ENCODE measurements around the gene PTDSS2.
"Not testable (repeated sequence)": the region's sequence is repeated elsewhere in the genome, so short reads cannot be mapped to it uniquely, and the experiment has no call there.

The PTDSS2 gene

DNA sequence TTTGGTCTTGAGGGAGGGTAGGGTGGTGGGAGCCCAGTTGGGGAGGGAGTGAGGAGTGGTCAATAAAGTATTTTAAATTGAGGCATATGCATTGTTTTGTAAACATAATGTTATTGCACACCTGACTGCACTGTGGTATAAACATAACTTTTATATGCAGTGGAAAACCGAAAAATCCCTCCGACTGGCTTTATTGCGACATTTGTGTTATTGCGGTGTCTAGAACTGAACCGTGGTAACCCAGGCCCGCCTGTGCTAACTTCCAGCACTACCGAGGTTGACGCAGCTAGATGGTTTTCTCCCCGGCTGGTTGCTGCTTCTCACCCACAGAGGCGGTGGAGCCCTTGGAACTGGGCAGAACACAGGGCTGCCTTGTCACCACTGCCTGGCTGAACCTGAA is 64.5 kb downstream of the PTDSS2 start:
- Histone ChIP-seq H3K27me3 (ENCODE audit: insufficient read depth, low read length, poor library complexity, severe bottlenecking) (no peaks in the 10 kb centered on the region), H3K9me3 (ENCODE audit: insufficient read depth, low read depth, low read length) (no peaks in the 10 kb centered on the region; the same call in 1 of the 2 replicates), H3K4me3 (ENCODE audit: low read length, poor library complexity, severe bottlenecking) (no peak overlapping the region), H4K20me1 (ENCODE audit: insufficient read depth, low read length, poor library complexity, severe bottlenecking) (no peaks in the 10 kb centered on the region), H3F3A (ENCODE audit: low read depth) (no peaks in the 10 kb centered on the region), H3K9me2 (replicated peaks; ENCODE audit: low read depth, low read length) (no peaks in the 10 kb centered on the region), H3K9ac (ENCODE audit: low read depth, low read length, poor library complexity, severe bottlenecking) (no peak overlapping the region), H3K79me2 (ENCODE audit: insufficient read depth, low read length) (no peaks in the 10 kb centered on the region), H2AFZ (ENCODE audit: low read length) (no peak overlapping the region), H3K4me2 (ENCODE audit: low read depth, low read length, poor library complexity, severe bottlenecking) (no peak overlapping the region), H3K4me1 (ENCODE audit: insufficient read depth, low read length, poor library complexity, severe bottlenecking) (no peaks in the 10 kb centered on the region), H3K36me3 (ENCODE audit: insufficient read depth, low read length) (no peaks in the 10 kb centered on the region)
- TF ChIP-seq EZH2phosphoT487 (IDR thresholded peaks at IDR 0.05; ENCODE audit: borderline replicate concordance) = no peak
- TF ChIP-seq, protein P1, sequence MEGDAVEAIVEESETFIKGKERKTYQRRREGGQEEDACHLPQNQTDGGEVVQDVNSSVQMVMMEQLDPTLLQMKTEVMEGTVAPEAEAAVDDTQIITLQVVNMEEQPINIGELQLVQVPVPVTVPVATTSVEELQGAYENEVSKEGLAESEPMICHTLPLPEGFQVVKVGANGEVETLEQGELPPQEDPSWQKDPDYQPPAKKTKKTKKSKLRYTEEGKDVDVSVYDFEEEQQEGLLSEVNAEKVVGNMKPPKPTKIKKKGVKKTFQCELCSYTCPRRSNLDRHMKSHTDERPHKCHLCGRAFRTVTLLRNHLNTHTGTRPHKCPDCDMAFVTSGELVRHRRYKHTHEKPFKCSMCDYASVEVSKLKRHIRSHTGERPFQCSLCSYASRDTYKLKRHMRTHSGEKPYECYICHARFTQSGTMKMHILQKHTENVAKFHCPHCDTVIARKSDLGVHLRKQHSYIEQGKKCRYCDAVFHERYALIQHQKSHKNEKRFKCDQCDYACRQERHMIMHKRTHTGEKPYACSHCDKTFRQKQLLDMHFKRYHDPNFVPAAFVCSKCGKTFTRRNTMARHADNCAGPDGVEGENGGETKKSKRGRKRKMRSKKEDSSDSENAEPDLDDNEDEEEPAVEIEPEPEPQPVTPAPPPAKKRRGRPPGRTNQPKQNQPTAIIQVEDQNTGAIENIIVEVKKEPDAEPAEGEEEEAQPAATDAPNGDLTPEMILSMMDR (conservative IDR thresholded peaks at IDR 0.05; ENCODE audit: low read length) = no peak

DNA sequence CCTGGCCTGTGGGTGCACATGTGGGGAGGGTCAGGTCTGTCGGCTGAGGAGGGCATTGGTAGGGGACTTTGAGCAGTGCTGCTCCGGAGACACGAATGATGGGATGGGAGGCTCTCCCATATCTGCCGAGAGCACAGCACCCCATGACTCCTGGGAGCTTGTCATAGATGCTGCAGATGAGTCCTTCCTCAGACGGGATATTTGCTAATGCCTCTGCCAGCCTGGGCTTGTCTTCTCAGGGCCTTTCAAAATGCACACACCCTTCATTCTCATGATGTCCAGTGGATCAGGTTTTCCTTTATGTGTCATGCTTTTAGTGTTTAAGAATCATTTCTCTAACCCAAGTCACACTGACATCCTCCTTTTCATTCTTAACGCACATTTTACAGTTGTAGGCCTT is 65.1 kb downstream of the PTDSS2 start:
- no peak for TF ChIP-seq EZH2phosphoT487 (IDR thresholded peaks at IDR 0.05; ENCODE audit: borderline replicate concordance)
- TF ChIP-seq, protein P1 (conservative IDR thresholded peaks at IDR 0.05; ENCODE audit: low read length) = no peak
- Histone ChIP-seq H3K36me3 (ENCODE audit: insufficient read depth, low read length) (no peaks in the 10 kb centered on the region), H3K79me2 (ENCODE audit: insufficient read depth, low read length) (no peaks in the 10 kb centered on the region), H3K4me1 (ENCODE audit: insufficient read depth, low read length, poor library complexity, severe bottlenecking) (no peaks in the 10 kb centered on the region), H3K4me3 (ENCODE audit: low read length, poor library complexity, severe bottlenecking) (no peak overlapping the region), H3K9me2 (replicated peaks; ENCODE audit: low read depth, low read length) (no peaks in the 10 kb centered on the region), H4K20me1 (ENCODE audit: insufficient read depth, low read length, poor library complexity, severe bottlenecking) (no peaks in the 10 kb centered on the region), H3K9me3 (ENCODE audit: insufficient read depth, low read depth, low read length) (no peaks in the 10 kb centered on the region; the same call in 1 of the 2 replicates), H3F3A (ENCODE audit: low read depth) (no peaks in the 10 kb centered on the region), H3K27me3 (ENCODE audit: insufficient read depth, low read length, poor library complexity, severe bottlenecking) (no peaks in the 10 kb centered on the region), H3K4me2 (ENCODE audit: low read depth, low read length, poor library complexity, severe bottlenecking) (no peak overlapping the region), H2AFZ (ENCODE audit: low read length) (no peak overlapping the region), H3K9ac (ENCODE audit: low read depth, low read length, poor library complexity, severe bottlenecking) (no peak overlapping the region)

DNA sequence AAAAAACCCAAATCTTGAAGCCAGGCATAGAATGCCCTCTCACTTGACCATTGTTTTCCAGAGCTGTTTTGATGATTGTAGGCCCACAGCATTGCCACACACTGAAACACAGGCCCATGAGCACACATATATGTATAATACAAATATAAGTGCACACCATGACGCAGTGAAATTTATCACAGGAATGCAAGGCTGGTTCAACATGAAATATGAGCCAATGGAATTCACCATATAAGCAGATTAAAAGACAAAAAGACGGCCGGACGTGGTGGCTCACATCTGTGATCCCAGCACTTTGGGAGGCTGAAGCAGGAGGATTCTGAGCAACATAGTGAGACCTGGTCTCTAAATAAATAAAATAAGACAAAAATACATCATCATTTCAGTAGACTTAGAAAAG is 66.3 kb downstream of the PTDSS2 start:
- Histone ChIP-seq H2AFZ (ENCODE audit: low read length) (no peak overlapping the region), H3K27me3 (ENCODE audit: insufficient read depth, low read length, poor library complexity, severe bottlenecking) (no peaks in the 10 kb centered on the region), H3K36me3 (ENCODE audit: insufficient read depth, low read length) (no peaks in the 10 kb centered on the region), H3F3A (ENCODE audit: low read depth) (no peaks in the 10 kb centered on the region), H3K4me1 (ENCODE audit: insufficient read depth, low read length, poor library complexity, severe bottlenecking) (no peaks in the 10 kb centered on the region), H3K79me2 (ENCODE audit: insufficient read depth, low read length) (no peaks in the 10 kb centered on the region), H4K20me1 (ENCODE audit: insufficient read depth, low read length, poor library complexity, severe bottlenecking) (no peaks in the 10 kb centered on the region), H3K4me3 (ENCODE audit: low read length, poor library complexity, severe bottlenecking) (no peak overlapping the region), H3K9ac (ENCODE audit: low read depth, low read length, poor library complexity, severe bottlenecking) (no peak overlapping the region), H3K9me2 (replicated peaks; ENCODE audit: low read depth, low read length) (no peaks in the 10 kb centered on the region), H3K9me3 (ENCODE audit: insufficient read depth, low read depth, low read length) (no peaks in the 10 kb centered on the region; the same call in 1 of the 2 replicates), H3K4me2 (ENCODE audit: low read depth, low read length, poor library complexity, severe bottlenecking) (no peak overlapping the region)
- TF ChIP-seq, protein P1 (conservative IDR thresholded peaks at IDR 0.05; ENCODE audit: low read length) = no peak
- no peak for TF ChIP-seq EZH2phosphoT487 (IDR thresholded peaks at IDR 0.05; ENCODE audit: borderline replicate concordance)

DNA sequence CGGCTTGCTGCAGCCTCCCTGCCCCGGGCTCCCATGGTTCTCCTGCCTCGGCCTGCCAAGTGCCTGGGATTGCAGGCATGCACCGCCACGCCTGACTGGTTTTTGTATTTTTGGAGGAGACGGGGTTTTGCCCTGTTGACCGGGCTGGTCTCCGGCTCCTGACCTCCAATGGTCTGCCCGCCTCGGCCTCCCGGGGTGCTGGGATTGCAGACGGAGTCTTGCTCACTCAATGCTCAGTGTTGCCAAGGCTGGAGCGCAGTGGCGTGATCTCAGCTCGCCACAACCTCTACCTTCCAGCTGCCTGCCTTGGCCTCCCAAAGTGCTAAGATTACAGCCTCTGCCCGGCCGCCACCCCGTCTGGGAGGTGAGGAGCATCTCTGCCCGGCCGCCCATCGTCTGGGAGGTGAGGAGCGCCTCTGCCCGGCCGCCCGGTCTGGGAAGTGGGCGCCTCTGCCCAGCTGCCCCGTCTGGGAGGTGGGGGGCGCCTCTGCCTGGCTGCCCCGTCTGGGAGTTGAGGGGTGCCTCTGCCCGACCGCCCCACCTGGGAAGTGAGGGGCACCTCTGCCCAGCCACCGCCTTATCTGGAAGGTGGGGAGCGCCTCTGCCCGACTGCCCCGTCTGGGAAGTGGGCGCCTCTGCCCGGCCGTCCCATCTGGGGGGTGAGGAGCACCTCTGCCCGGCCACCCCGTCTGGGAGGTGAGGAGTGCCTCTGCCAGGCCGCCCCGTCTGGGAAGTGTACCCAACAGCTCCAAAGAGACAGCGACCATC is 67.0 kb downstream of the PTDSS2 start:
- not testable (repeated sequence) for H3F3A ChIP-seq (ENCODE audit: low read depth); H3K36me3 ChIP-seq (ENCODE audit: insufficient read depth, low read length); H3K4me1 ChIP-seq (ENCODE audit: insufficient read depth, low read length, poor library complexity, severe bottlenecking); H3K9ac ChIP-seq (ENCODE audit: low read depth, low read length, poor library complexity, severe bottlenecking); H4K20me1 ChIP-seq (ENCODE audit: insufficient read depth, low read length, poor library complexity, severe bottlenecking); H3K27me3 ChIP-seq (ENCODE audit: insufficient read depth, low read length, poor library complexity, severe bottlenecking); H2AFZ ChIP-seq (ENCODE audit: low read length); H3K79me2 ChIP-seq (ENCODE audit: insufficient read depth, low read length); H3K9me2 ChIP-seq (replicated peaks; ENCODE audit: low read depth, low read length); H3K9me3 ChIP-seq (ENCODE audit: insufficient read depth, low read depth, low read length); H3K4me3 ChIP-seq (ENCODE audit: low read length, poor library complexity, severe bottlenecking); H3K4me2 ChIP-seq (ENCODE audit: low read depth, low read length, poor library complexity, severe bottlenecking)
